ENCODE measurements around the gene MID1.

The MID1 gene

DNA sequence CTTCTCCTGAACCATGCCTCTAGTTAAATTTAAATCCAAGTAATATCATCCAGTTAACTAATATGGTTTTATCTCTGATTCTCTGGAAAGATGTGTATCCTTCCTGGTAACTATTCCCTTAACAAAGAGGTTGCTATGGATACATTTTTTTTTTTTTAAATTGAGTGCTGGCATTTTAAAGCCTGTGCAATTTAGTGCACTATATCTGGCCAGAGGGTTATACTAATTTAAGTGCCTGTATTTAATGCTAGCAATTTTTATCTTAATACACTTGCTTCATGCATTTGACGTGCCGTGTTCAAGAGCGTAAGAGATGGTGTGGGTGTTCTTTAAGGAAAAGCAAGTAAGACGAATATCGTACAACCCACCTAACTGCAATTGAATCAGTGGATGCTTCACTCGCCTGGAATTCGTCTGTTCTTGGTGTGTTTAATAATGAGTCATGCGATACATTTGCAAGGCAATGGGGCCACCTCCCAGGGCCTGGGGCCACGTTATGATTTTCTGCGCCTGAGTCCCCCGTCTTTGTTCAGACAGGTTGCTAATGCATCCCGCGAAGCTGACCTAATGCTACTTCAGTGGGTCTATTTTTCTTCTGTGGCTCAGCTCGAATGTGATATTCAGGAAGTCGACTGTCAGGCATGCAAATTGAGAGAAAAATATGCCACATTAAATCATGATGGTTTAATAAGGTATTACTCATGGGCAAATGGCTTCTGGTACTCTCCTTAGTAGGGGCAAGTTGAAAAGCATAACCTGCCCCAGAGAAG lies 14.2 kb upstream of the MID1 start:
- Histone ChIP-seq H3K4me3 (ENCODE audit: low read depth in 1 of 2, low read length in 2 of 2) (peak overlapping the region in 1 of 2 donors; percentile 11), H3K27ac (ENCODE audit: low read depth, low read length) (peak overlapping the region; percentile 61), H3K27me3 (ENCODE audit: control insufficient read depth in 1 of 2, insufficient read depth in 2 of 2, low read length in 2 of 2) (no peaks in the 10 kb centered on the region), H3K9me3 (ENCODE audit: low read length) (no peaks in the 10 kb centered on the region), H3K4me1 (ENCODE audit: insufficient read depth, low read length) (no peaks in the 10 kb centered on the region), H3K9ac (ENCODE audit: low read length) (no peak overlapping the region), H3K36me3 (ENCODE audit: insufficient read depth, low read length) (no peaks in the 10 kb centered on the region)

DNA sequence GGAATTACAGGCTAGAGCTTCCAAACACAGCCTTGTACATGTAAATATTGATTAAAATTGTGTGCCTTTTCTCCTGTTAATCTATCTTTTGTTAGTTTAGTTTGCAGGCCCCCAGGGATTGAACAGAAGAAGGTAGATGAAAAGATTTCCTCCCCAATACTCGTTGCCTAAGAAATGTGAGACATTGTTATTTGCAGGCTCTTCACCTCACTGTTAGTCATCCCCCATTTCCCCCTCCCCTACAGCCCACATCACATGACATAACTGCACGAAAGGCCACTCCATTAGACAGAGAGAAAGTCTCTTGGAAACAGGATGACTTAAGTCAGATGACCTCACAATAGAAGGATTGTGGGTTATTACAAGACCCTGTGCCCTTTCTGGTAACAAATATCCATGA lies 13.3 kb upstream of the MID1 start:
- no peaks in the 10 kb centered on the region for H3K9me3 ChIP-seq (ENCODE audit: low read length)
- H3K36me3 ChIP-seq (ENCODE audit: insufficient read depth, low read length): no peaks in the 10 kb centered on the region
- H3K4me1 ChIP-seq (ENCODE audit: insufficient read depth, low read length): no peaks in the 10 kb centered on the region
- H3K9ac ChIP-seq (ENCODE audit: low read length): no peak overlapping the region
- H3K27ac ChIP-seq (ENCODE audit: low read depth, low read length): no peak overlapping the region
- no peak overlapping the region for H3K4me3 ChIP-seq (ENCODE audit: low read depth in 1 of 2, low read length in 2 of 2)
- H3K27me3 ChIP-seq (ENCODE audit: control insufficient read depth in 1 of 2, insufficient read depth in 2 of 2, low read length in 2 of 2): no peaks in the 10 kb centered on the region

DNA sequence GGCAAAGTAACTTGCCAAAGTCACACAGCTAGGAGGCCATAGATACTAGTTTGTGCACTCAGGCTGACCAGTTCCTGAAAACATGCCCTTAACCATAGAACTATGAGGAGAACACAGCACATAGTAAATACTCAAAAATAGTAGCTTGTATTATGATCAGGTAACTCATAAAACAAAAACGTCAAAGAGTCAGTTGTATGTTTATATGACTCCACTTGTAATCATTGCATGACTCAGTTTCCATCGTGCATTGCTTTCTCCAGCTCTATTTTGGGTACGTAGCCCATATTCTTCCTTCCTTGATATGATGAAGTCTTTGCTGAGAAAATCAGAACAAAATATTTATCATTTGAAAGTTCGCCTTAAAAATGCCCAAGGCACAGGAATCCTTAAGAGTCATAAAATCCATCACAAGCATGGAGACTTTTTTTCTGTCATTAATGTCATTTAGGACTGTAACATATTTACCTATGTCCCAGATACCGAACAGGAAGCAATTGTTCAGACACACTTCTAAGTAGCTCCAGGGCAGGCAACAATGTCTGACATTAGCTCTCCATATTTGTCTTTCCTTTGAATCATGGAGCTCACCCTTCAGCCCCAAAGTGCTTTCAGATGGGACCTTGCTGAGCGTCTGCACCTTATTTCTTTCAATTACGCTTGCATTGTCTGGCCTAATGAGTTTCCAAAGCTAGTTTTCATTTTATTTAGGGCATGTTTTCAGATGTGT lies 11.2 kb upstream of the MID1 start:
- H3K4me1 ChIP-seq (ENCODE audit: insufficient read depth, low read length): no peaks in the 10 kb centered on the region
- no peaks in the 10 kb centered on the region for H3K36me3 ChIP-seq (ENCODE audit: insufficient read depth, low read length)
- no peak overlapping the region for H3K27ac ChIP-seq (ENCODE audit: low read depth, low read length)
- H3K4me3 ChIP-seq (ENCODE audit: low read depth in 1 of 2, low read length in 2 of 2): no peak overlapping the region
- H3K9me3 ChIP-seq (ENCODE audit: low read length): no peaks in the 10 kb centered on the region
- no peak overlapping the region for H3K9ac ChIP-seq (ENCODE audit: low read length)
- H3K27me3 ChIP-seq (ENCODE audit: control insufficient read depth in 1 of 2, insufficient read depth in 2 of 2, low read length in 2 of 2): peaks cover 0 to 2% of the 10 kb centered on the region in 2 donors

DNA sequence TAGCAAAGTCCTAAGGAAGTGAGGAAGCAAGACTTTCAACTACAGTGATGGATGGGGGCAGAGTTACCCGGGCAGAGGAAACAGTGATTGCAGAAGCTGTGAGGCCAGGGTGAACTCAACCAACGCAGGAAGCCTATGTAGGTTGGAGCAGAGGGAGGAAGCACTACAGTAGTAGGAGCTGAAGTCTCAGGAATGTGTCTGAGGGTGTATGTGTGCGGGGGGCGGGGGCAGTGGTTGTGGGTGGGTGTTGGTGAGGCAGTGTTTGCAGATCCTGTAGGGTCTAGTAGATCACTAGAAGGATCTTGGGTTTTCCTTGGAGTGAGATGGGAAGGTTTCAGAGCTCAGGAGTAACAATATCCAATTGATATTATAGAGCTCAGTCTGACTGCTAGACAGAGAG lies 9.9 kb upstream of the MID1 start:
- Histone ChIP-seq H3K36me3 (ENCODE audit: insufficient read depth, low read length) (no peaks in the 10 kb centered on the region), H3K4me1 (ENCODE audit: insufficient read depth, low read length) (no peaks in the 10 kb centered on the region), H3K27me3 (ENCODE audit: control insufficient read depth in 1 of 2, insufficient read depth in 2 of 2, low read length in 2 of 2) (peaks cover 0 to 4% of the 10 kb centered on the region in 2 donors), H3K9me3 (ENCODE audit: low read length) (no peaks in the 10 kb centered on the region), H3K27ac (ENCODE audit: low read depth, low read length) (no peak overlapping the region), H3K9ac (ENCODE audit: low read length) (no peak overlapping the region), H3K4me3 (ENCODE audit: low read depth in 1 of 2, low read length in 2 of 2) (no peak overlapping the region)

DNA sequence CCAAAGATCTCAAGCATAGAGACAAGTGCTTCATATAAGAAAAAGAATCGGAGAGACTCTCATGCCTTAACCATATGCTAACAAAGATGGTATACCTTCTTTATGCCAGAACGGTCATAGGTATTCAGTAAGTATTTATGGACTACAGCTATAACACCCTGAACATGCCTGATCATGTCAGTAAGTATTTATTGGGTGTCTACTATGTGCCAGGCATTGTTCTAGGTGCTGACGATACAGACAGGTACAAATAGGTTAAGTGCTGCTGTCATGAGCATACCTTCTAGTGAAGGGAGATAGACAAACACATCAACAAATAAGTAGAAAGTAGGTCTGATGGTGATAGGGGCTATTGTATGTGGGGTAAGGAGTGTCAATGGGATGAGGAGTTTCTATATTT lies 9.5 kb upstream of the MID1 start:
- Histone ChIP-seq H3K9me3 (ENCODE audit: low read length) (no peaks in the 10 kb centered on the region), H3K27me3 (ENCODE audit: control insufficient read depth in 1 of 2, insufficient read depth in 2 of 2, low read length in 2 of 2) (peaks cover 0 to 4% of the 10 kb centered on the region in 2 donors), H3K4me1 (ENCODE audit: insufficient read depth, low read length) (no peaks in the 10 kb centered on the region), H3K4me3 (ENCODE audit: low read depth in 1 of 2, low read length in 2 of 2) (no peak overlapping the region), H3K27ac (ENCODE audit: low read depth, low read length) (no peak overlapping the region), H3K36me3 (ENCODE audit: insufficient read depth, low read length) (no peaks in the 10 kb centered on the region), H3K9ac (ENCODE audit: low read length) (no peak overlapping the region)

DNA sequence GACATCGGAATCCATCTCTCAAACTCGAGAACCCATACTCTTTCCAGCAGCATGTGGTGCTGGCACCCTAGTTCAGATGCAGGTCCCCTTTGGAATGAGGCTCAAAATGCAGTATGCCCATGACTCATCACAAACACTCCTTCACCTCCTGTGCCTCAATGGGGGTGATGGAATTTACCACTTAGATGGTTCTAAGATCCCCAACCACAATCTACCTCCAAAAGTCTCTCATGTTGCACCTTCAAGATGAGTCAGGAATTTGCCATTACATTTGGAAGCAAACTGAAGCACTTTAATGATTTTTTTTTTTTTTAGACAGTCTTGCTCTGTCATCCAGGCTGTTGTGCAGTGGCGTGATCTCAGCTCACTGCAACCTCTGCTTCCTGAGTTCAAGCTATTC lies 8.5 kb upstream of the MID1 start:
- Histone ChIP-seq H3K36me3 (ENCODE audit: insufficient read depth, low read length) (no peaks in the 10 kb centered on the region), H3K4me3 (ENCODE audit: low read depth in 1 of 2, low read length in 2 of 2) (no peak overlapping the region), H3K9me3 (ENCODE audit: low read length) (no peaks in the 10 kb centered on the region), H3K4me1 (ENCODE audit: insufficient read depth, low read length) (no peaks in the 10 kb centered on the region), H3K9ac (ENCODE audit: low read length) (no peak overlapping the region), H3K27me3 (ENCODE audit: control insufficient read depth in 1 of 2, insufficient read depth in 2 of 2, low read length in 2 of 2) (peaks cover 0 to 4% of the 10 kb centered on the region in 2 donors), H3K27ac (ENCODE audit: low read depth, low read length) (no peak overlapping the region)

DNA sequence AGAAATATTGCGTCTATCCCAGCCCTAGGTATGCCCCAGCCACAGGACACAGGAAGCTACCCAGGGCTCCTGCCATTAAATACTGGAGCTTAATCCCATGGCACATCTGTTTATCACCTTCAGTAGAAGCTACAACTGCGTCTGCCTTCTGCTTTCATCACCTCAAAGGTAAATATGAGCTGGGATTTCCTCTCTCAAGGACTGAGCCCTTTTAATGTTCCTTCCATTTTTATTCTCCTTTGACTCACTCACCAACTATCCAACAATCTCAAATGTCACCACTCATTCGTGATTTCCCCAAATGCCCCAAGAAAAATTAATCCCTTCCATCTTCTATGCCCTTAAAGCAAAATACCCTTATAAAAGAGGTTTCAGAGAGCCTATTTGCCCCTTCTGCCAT lies 1.8 kb upstream of the MID1 start:
- H3K27me3 ChIP-seq (ENCODE audit: control insufficient read depth in 1 of 2, insufficient read depth in 2 of 2, low read length in 2 of 2): peaks cover 4 to 12% of the 10 kb centered on the region in 2 donors
- H3K9me3 ChIP-seq (ENCODE audit: low read length): no peaks in the 10 kb centered on the region
- H3K4me3 ChIP-seq (ENCODE audit: low read depth in 1 of 2, low read length in 2 of 2): no peak overlapping the region
- no peaks in the 10 kb centered on the region for H3K36me3 ChIP-seq (ENCODE audit: insufficient read depth, low read length)
- H3K27ac ChIP-seq (ENCODE audit: low read depth, low read length): no peak overlapping the region
- no peak overlapping the region for H3K9ac ChIP-seq (ENCODE audit: low read length)
- no peaks in the 10 kb centered on the region for H3K4me1 ChIP-seq (ENCODE audit: insufficient read depth, low read length)

DNA sequence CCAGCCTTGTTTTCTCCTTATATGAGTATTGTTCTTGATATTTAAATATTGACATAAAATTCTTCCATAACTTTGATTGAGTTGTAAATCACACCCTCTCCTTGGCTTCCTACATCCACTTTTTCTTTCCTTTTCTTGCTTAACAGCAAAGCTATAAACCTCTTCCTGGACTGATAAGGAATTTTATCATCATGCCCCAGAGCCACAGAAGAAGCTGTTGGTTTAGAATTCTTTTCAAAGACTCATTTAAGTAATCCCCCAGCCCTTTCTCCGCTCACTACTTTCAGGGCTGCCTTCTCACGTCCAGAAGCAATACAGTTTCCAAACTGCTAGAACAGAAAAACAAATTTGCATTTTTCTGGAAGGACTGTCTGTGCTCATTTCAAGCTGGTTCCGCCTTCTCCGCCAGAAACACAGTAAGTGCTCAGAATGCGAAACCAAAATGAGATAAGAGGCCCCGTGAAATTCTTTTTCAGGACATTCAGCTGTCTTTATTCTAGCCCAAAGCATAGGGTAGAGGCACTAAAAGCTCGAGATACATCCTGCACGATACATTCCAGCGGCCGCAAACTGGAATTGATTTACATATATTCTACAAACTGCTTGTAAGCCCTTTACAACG lies 849 bp downstream of the MID1 start:
- H3K4me1 ChIP-seq (ENCODE audit: insufficient read depth, low read length): peaks cover 6% of the 10 kb centered on the region
- peak overlapping the region; percentile 24 for H3K27ac ChIP-seq (ENCODE audit: low read depth, low read length)
- H3K36me3 ChIP-seq (ENCODE audit: insufficient read depth, low read length): no peaks in the 10 kb centered on the region
- H3K4me3 ChIP-seq (ENCODE audit: low read depth in 1 of 2, low read length in 2 of 2): peak overlapping the region; percentile 52 to 67
- H3K27me3 ChIP-seq (ENCODE audit: control insufficient read depth in 1 of 2, insufficient read depth in 2 of 2, low read length in 2 of 2): peaks cover 4 to 8% of the 10 kb centered on the region in 2 donors
- peak overlapping the region; percentile 53 for H3K9ac ChIP-seq (ENCODE audit: low read length)
- H3K9me3 ChIP-seq (ENCODE audit: low read length): no peaks in the 10 kb centered on the region

DNA sequence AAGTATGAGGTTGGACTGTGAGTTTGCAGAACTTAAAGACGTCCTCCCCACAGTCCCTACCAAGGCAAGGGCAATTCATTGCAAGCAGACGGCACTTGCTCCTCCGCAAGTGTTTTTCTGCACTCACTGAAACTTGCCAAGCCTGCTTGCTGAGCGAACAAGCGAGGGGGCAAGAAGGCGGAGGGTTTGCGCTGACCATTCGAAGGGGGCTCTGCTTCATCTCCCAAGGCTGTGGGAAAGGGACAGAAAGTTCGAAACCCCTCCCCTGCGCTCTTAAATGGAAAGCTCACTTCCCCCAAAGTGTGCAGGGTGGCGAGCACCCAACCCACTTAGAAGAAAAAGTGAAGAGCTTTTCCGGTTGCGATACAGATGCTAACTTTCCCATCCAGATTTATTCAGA lies 1.4 kb downstream of the MID1 start:
- Histone ChIP-seq H3K27ac (ENCODE audit: low read depth, low read length) (peak overlapping the region; percentile 24), H3K9ac (ENCODE audit: low read length) (peak overlapping the region; percentile 53)

DNA sequence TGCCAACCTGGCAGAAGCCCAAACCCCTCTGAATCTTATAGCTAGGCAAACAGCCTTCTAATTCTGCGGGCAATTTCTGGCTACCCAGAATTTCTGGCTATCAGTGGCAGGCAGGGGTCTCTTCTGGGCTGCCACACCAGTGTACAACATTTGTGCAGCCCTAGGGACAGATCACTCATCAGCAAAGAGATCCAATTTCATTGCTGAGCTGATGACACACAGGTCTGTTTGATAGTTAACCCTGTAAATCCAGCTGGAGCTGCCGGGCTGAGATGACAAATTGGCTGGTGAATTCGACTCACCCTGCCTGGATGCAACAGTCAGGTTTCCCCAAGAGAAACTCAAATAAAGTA lies 2.4 kb downstream of the MID1 start:
- Histone ChIP-seq H3K27me3 (ENCODE audit: control insufficient read depth in 1 of 2, insufficient read depth in 2 of 2, low read length in 2 of 2) (peaks cover 4 to 8% of the 10 kb centered on the region in 2 donors), H3K4me3 (ENCODE audit: low read depth in 1 of 2, low read length in 2 of 2) (peak overlapping the region; percentile 1 to 67), H3K27ac (ENCODE audit: low read depth, low read length) (peak overlapping the region; percentile 36), H3K9ac (ENCODE audit: low read length) (peak overlapping the region; percentile 53), H3K36me3 (ENCODE audit: insufficient read depth, low read length) (no peaks in the 10 kb centered on the region), H3K9me3 (ENCODE audit: low read length) (no peaks in the 10 kb centered on the region), H3K4me1 (ENCODE audit: insufficient read depth, low read length) (peaks cover 17% of the 10 kb centered on the region)

More for the DNA sequence above, 1.4 kb downstream of the MID1 start:
- peaks cover 11% of the 10 kb centered on the region for H3K4me1 ChIP-seq (ENCODE audit: insufficient read depth, low read length)
- peaks cover 4 to 8% of the 10 kb centered on the region in 2 donors for H3K27me3 ChIP-seq (ENCODE audit: control insufficient read depth in 1 of 2, insufficient read depth in 2 of 2, low read length in 2 of 2)
- H3K36me3 ChIP-seq (ENCODE audit: insufficient read depth, low read length): no peaks in the 10 kb centered on the region
- H3K4me3 ChIP-seq (ENCODE audit: low read depth in 1 of 2, low read length in 2 of 2): peak overlapping the region; percentile 13 to 67
- no peaks in the 10 kb centered on the region for H3K9me3 ChIP-seq (ENCODE audit: low read length)

DNA sequence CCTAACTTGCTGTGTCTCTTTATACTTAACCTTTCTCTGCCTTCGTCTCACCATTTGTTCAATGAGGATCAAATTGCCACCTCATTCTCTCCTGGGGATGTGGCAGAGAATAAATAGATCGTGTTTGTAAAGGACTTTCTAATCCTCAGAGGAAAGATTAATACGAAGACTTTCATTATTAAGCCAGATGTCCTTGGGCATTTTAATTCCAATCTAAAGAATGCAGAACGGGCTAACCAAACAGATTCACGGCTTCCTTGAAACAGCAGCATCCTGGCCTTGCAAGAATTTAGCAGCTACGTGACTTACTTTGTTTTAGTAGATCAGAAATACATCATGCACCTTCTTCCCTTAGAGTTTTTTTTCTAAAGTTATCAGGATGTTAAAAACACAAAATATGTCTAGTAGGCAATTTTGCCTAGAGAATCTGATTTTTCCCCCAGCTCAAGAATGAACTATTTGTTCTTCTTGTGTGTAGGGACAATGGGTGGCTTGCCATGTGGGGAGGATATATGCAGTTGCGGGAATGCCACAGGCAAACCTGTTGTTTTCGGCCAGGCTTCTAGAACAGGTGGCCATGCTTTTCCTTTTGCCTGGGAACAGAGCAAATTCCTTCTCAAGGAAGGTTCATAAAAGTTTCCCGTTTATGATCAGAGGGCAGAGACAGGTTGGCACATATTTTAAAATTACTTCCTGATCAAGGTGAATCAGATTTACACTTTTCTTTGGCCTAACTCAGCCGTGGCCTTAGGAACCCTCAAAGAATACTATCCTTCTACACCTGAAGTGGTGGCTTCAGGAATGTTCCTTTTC lies 3.0 kb downstream of the MID1 start:
- Histone ChIP-seq H3K9ac (ENCODE audit: low read length) (peak overlapping the region; percentile 8), H3K36me3 (ENCODE audit: insufficient read depth, low read length) (no peaks in the 10 kb centered on the region), H3K4me1 (ENCODE audit: insufficient read depth, low read length) (peaks cover 18% of the 10 kb centered on the region), H3K9me3 (ENCODE audit: low read length) (no peaks in the 10 kb centered on the region), H3K27ac (ENCODE audit: low read depth, low read length) (peak overlapping the region; percentile 36), H3K4me3 (ENCODE audit: low read depth in 1 of 2, low read length in 2 of 2) (peak overlapping the region; percentile 29 to 67), H3K27me3 (ENCODE audit: control insufficient read depth in 1 of 2, insufficient read depth in 2 of 2, low read length in 2 of 2) (peaks cover 4 to 6% of the 10 kb centered on the region in 2 donors)
